Bone marrow (tissue), 2 donors: ENCODE results near the gene TAF1B.

Experiments
- DNase-seq, 2 donors: peaks; one replicate each; lab custom pipeline; 2025; lab: John Stamatoyannopoulos, UW

The TAF1B gene

GRCh38 chr2:9843229-9844035, at the start of gene TAF1B:
TAF1B (plus strand) TSS chr2:9843474; CDS start chr2:9843542, 68 bp downstream.
- DNase-seq = peak; percentile 58 to 96

- DNase-seq = no peak
Observed at GRCh38 chr2:9793918-9794717, 49.2 kb upstream of the TAF1B start.

GRCh38 chr2:9795071-9795470, 48.2 kb upstream of the TAF1B start:
- no peak for DNase-seq

GRCh38 chr2:9796056-9797010, 46.9 kb upstream of the TAF1B start:
- DNase-seq = no peak

GRCh38 chr2:9797086-9797485, 46.2 kb upstream of the TAF1B start:
- no peak for DNase-seq

- DNase-seq = no peak
Observed at GRCh38 chr2:9797681-9798556, 45.4 kb upstream of the TAF1B start.

- no peak for DNase-seq
Observed at GRCh38 chr2:9799011-9799596, 44.2 kb upstream of the TAF1B start.

- peak; percentile 58 to 77 for DNase-seq
Observed at GRCh38 chr2:9799729-9800632, 43.3 kb upstream of the TAF1B start.

GRCh38 chr2:9800639-9800974, 42.7 kb upstream of the TAF1B start:
- no peak for DNase-seq

GRCh38 chr2:9800975-9801726, 42.1 kb upstream of the TAF1B start:
- peak in 1 of 2 donors; percentile 7 for DNase-seq

- DNase-seq = no peak
Observed at GRCh38 chr2:9802576-9802993, 40.7 kb upstream of the TAF1B start.

GRCh38 chr2:9803023-9803805, 40.1 kb upstream of the TAF1B start:
- DNase-seq = no peak

- DNase-seq = no peak
Observed at GRCh38 chr2:9805435-9806297, 37.6 kb upstream of the TAF1B start.

GRCh38 chr2:9806298-9806610, 37.0 kb upstream of the TAF1B start:
- no peak for DNase-seq

- DNase-seq = no peak
Observed at GRCh38 chr2:9806656-9807055, 36.6 kb upstream of the TAF1B start.

- no peak for DNase-seq
Observed at GRCh38 chr2:9807056-9807455, 36.2 kb upstream of the TAF1B start.

- DNase-seq = no peak
Observed at GRCh38 chr2:9807555-9808305, 35.5 kb upstream of the TAF1B start.
